GM21528 (cell line): ENCODE measurements around the gene KIF15.
"Not testable (repeated sequence)": the region's sequence is repeated elsewhere in the genome, so short reads cannot be mapped to it uniquely, and the experiment has no call there.

ENCODE experiments used
- ATAC-seq: cut with Tn5 transposase; IDR thresholded peaks from one replicate; pipeline ENCODE4 v1.9.1; 2021; ENCODE audit warnings: mild to moderate bottlenecking, moderate library complexity; ENCODE audit not compliant: unreplicated experiment, low FRiP score

KIF15 gene

DNA sequence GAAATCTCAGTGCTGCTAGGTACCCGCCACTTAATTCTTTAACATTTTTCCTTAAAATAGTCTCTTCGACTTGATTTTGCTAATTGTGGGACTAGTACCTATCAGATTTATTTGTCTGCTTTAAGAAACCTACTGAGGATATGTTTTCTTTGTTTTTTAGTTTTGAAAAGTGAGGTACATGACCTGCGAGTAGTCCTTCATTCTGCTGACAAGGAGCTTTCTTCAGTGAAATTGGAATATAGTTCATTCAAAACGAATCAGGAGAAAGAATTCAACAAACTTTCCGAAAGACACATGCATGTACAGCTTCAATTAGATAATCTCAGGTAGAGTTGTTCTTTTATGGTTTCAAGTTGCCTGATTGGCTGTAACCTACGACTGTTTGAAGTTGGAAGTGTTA, 53.2 kb downstream of the KIF15 start:
- no peak for ATAC-seq

DNA sequence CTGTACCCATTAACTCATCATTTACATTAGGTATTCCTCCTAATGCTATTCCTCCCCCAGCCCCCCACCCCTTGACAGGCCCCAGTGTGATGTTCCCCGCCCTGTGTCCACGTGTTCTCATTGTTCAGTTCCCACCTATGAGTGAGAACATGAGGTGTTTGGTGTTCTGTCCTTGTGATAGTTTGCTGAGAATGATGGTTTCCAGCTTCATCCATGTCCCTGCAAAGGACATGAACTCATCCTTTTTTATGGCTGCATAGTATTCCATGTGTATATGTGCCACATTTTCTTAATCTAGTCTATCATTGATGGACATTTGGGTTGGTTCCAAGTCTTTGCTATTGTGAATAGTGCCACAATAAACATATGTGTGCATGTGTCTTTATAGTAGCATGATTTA, 54.7 kb downstream of the KIF15 start:
- ATAC-seq: not testable (repeated sequence)

DNA sequence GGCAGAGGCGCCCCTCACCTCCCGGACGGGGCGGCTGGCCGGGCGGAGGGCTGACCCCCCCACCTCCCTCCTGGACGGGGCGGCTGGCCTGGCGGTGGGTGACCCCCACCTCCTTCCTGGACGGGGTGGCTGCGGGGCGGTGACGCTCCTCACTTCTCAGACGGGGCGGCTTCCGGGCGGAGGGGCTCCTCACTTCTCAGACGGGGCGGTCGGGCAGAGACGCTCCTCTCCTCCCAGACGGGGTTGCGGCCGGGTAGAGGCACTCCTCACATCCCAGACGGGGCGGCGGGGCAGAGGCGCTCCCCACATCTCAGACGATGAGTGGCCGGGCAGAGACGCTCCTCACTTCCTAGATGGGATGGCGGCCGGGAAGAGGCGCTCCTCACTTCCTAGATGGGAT, 59.6 kb downstream of the KIF15 start:
- not testable (repeated sequence) for ATAC-seq

DNA sequence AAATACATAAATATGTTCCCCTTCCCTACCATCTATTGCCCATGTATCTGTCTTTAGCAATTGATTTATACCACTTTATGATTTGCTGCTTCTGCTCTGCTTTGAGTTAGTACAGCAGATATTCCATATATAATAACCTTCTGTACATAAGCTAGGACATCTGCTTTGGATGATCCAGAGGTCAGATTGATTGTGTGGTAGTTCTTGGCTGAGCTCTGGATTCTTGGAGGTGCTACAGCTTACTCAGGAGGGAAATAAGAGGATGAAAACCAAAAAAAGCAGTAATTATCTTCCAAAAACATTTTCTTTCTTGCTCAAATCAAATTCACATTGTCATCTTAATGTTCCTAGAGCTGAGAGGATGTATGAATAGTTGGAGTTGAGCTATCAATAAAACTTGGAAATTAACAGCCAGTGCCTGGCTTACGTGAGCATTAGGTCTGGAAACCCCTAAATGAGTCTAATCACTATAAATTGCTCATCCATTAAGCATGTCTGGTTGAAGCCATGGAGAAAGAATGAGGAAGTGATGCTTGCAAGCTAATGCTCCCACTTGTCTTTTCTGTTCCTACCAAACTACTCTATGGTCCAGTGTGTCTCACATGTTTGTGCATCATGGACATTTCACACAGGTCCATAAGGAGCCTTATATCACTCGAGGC, 63.8 kb downstream of the KIF15 start:
- ATAC-seq: no peak

DNA sequence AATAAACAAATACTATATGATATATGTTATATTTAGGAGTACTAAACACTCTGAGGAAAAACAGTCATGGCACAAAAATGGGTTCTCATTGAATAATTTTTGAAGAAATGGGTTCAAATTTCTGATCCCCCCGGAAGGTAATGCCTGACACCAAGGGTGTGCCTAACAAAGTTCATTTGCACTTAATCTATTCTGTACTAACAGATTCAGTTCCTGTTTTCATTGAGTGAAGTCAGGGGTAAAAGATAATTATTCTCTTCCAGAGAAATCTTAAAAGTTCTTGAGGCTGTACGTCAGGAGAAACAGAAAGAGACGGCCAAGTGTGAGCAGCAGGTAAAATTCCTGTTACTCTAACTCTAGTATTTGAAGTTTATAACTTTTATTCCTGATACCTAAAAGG, 65.6 kb downstream of the KIF15 start:
- no peak for ATAC-seq

DNA sequence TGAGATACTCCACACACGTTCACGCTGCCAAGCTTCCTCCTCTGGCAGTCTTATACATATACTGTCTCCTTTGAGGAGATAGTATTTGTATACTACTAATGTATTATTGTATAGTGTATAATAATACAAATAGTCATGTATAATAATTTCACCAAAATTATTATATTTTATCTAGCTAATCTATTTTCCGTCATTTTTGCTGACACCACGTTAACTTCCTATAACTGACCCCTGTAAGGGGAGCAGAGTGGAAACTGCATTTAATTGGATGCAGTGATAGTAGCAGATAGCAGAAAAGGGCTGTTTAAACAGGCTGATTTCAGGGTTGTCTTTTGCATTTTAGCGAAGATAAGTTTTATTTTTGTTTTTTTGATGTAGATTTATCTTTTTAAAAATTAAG, 69.6 kb downstream of the KIF15 start:
- no peak for ATAC-seq

DNA sequence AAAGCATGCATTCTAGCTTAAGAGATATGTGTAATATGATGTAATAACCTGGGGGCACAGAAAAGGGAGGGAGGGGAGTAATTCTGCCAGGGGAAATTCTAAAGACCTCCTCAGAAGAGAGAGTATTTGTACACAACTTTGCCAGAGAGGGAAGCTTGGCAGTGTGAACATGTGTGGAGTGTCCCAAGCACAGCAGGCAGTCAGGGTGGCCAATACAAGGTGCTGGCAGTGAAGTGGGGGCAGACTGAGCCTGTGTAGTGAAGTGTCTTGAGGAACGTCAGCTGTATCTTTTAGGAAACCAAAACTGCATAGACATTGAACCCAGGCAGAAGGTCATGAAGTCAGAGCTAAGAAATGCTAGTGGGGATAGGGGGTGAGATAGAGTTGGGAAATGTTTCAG, 70.4 kb downstream of the KIF15 start:
- no peak for ATAC-seq

DNA sequence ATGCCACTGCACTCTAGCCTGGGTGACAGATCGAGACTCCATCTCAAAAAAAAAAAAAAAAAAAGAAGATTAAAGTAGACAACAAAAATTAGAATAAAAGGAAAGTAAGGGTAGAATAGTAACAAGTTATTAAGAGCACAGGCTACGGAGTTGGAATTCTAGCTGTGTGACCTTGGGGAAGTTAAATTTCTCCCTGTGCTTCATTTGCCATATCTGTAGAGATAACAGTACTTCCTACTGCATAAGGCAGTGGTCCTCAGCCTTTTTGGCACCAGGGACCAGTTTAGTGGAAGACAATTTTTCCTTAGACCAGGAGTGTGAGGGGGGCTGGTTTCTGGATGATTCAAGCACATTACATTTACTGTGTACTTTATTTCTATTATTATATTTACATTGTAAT, 71.4 kb downstream of the KIF15 start:
- ATAC-seq: no peak

DNA sequence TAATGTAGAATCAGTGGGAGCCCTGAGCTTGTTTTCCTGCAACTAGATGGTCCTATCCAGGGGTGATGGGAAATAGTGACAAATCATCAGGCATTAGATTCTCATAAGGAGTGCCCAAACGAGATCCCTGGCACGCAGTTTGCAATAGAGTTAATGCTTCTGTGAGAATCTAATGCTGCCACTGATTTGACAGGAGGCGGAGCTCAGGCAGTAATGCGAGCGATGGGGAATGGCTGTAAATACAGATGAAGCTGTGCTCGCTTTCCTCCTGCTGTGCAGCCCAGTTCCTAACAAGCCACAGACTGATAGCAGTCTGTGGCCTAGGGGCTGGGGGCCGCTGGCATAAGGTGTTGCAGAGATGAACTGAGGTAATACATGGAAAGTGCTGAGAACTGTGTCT, 71.8 kb downstream of the KIF15 start:
- no peak for ATAC-seq

DNA sequence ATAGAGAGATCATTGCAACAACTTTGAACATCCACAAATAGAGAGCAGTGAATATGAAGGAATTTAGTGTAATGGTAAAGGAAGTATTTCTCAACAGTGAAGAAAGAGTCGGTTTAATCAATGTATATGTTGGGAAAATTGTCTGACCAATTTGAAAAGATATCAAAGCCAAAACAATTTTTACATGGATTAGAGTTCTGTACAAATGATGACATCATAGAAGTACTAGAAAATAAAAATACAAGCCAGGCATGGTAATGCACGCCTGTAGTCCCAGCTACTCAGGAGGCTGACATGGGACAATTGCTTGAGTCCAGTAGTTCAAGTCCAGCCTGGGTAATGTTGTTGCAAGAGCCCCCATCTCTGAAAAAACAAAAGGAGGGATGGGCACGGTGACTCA, 74.1 kb downstream of the KIF15 start:
- ATAC-seq: no peak

DNA sequence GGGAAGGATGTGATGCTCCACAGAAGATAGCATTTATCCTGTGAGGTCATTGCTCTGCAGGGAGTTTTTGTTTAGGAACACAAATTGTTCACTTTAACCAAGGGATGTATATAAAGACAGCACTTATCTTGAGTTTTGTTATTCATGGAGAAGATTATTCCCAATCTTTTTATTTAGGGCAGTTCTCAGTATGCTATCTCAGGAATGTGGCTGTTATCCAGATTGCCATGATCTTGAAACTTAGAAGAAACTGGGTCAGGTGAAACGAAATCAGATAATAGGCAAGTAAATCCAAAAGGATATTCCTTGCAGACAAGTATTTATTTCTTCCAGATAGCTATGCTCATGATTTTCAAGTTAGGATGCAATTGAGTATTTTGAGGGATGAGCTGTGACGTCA, 80.8 kb downstream of the KIF15 start:
- no peak for ATAC-seq

DNA sequence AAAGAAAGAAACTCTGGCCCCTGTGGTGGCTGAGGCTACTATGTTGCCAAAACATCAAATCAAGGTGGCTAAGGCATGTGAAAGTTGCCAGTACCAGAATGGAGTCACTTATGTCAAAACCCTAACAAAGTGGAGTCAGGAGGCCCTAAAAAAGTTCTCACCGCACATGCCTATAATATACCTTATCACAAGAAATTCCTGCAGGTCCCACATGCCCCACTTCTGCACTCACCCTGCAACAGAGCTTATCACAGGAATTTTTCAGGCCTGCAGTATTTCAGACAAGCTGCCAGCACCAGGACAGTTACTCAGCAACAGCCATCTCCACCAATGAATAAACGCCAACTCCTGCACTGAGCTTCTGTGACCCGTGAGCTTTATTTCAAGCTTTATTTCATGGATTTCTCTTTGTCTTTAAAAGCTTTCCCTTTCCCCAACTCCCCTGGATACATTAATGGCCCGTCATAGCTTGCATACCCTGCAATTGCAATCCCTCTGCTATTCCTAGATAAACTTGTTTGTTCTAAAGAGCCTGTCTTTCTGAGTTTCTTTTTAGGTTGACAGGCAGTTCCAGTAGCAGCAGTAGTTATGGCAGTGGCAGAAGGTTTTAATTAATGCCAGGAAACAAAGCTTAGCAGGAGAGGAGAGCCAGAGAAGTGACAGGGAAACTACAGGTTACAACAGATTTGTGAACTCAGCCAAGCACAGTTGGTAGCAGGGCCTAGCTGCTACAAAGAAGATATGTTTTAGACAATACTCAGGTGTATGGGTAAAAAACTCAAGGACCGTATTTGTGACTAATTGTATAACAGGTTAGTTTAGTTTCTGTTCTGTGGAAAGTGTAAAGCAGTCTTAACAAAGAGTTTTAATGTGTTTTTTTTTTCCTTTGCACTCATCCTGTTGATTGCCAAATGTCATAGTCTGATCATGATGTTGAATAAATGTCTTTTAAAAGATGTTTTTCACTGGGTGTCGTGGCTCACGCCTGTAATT, 84.2 kb downstream of the KIF15 start:
- no peak for ATAC-seq

DNA sequence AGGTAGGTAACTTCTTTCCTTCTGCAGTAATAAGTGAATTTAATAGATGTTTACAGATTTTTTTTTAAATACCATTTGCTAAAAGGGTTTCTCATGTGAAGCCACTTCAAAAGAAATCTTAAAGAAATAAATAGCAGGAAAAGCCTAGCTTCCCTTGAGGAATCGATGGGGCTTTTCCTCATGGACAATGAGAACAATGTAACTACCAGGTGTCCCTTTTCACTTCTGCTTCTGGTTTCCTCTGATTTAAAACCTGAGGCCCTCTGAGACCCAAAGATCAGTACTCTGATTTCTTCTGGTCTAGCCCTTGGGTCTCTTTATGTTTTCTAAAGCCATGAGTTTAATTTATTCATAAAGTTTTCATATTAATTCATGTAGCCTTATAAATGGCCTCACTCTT, 87.0 kb downstream of the KIF15 start:
- ATAC-seq: no peak

DNA sequence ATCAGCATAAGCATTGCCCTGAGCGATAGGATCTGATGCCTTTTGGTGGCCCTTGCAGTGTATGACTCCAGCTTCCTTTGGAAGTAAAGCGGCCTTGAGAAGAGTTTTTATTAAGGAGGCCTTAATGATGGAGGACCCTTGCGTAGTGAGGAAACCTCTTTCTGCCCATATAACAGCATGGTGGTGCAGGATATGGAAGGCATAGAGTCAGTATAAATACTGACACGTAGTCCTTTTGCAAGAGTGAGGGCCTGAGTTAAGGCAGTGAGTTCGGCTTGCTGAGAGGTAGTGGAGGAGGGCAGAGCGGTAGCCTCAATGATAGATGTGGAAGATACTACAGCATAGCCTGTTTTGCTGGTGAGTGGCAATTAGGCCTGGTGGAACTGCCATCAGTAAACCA, 95.1 kb downstream of the KIF15 start:
- not testable (repeated sequence) for ATAC-seq

DNA sequence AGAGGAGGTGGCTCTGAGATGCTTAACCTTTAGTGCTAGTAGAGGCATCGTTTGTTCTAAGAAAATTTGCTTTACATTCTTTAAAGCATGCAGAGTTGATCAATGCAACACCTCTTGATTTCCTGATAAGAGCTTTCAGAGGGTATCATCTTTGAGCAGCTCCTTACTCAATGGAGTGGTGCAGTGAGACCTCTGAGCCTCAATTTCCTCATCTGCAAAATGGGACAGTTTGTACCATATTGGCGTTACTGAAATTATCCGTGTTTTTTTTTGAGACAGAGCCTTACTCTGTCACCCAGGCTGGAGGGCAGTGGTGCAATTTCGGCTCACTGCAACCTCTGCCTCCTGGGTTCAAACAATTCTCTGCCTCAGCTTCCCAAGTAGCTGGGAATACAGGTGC, 98.5 kb downstream of the KIF15 start:
- ATAC-seq: no peak

DNA sequence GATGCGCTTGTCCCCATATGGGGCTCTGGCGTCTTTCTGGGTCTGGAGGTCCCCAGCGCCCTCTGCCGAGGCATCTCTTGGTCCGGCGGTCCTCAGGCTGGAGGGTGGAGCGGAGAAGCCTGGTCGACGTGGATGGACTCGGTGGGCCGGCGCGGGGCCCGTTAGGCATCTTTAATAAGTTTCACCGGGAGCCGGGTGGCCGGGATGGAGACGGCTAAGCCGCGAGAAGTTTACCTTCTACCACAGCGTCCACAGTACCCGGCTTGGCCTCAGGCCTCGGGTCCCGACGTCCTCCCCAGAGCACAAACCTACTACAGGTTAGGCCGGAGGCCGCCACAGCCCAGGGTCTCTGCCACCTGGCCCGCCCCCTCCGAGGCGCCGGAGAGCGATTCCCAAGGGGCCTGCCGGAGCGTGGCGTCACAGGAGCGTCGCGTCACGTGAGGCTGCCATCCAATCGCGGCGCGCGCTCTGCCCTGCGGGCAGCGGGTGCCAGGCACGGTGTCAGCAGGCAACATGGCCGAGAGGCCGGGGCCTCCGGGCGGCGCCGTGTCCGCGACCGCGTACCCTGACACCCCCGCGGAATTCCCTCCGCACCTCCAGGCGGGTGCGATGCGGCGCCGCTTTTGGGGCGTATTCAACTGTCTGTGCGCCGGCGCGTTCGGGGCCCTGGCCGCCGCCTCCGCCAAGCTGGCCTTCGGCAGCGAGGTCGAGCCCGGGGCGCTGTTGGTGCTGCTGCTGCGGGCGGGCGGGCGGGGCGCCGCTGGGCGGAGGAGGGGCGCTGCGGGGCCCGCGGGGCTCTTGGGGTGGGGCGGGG, 100.0 kb downstream of the KIF15 start, which contains the start of gene TMEM42:
Gene TMEM42 (plus strand): TSS at position 501 of the 814 bp plus-strand sequence. CDS start 13 bp downstream, at position 514.
- peak; percentile 95 for ATAC-seq

DNA sequence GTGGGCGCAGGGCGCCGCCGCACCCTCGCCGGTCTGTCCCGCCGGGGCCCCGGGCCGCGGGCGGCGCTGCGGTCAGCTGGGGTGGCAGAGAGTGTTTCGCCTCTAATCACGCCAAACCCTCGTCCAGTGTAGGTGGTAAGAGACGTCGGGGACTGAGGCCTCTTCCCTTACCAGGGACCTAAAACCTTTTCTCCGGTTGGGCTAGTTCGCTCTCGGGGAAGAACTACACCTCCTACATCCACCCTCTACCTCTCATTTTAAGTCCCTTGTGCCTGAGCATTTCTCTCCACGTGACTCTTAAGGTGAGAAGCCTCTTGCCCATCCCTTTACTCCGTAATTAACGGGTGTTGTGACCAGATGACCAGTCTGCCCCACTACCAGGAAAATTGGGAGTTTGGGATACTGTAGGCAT, 100.6 kb downstream of the KIF15 start:
- peak; percentile 26 for ATAC-seq

DNA sequence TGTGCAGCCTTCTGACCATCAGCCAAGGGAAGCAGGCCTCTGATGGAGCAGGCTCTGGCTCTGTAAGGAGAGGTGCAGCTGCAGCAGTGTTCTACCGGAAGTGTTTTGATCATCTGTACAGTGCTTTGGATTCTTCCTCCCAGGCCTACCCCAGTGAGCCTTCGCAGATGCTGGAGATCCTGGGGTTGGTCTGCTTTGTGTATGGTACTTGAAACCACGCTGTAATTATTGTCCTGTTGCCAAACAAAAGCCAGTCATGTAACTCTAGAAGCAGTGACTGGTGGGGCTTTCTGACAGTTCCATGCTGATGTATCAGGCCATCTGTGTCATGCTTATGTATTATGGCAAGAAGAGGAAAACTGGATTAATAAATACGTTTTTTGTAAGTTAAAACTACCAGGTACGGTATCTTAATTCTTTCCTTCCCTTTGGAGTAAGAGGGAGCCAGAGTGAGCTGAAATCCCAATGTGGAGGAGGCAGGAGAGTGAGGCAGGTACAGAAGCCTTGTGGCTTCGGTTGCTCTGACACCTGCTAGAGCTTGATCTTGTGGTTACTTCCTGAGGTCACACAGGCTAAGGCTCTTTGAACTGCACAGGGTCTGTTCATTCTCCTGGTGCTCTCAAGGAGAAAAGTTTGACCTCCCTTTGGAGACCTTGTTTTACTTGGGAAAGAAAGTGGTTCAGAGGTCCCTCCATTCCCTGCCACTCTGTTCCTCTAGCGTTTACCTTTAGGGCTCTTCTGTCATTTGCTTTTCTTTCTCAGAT, 103.9 kb downstream of the KIF15 start:
- no peak for ATAC-seq

DNA sequence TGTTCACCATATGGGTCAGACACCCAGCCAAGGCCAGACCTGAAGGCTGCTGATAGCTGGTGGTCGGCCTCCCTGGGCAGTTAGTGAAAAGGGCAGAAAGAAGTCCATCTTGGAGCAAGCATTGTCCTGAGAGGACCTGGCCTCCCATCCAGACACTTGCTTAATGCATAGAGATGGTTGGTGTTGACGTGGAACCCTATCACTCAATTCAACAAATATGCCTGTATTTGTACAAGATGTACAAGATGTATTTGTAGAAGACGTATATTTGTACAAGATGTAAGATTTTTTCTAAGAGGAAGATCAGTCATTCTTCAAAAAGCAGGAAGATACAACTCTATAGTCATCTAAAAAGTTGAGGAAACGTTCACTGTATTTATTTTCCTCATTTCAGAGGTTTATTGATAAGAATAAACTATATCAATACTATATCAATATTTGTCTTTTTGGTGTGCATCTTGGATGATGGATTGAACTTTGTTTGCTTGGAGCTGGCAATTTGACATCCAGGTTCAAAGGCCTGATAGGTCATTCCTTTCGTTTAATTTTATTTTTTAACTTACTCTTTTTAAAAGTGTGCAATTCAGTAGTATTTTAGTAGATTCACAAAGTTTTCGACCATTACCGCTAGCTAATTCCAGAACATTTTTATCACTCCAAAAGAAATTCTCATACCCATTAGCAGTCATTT, 106.0 kb downstream of the KIF15 start:
- no peak for ATAC-seq
